Measurements from ENCODE around the gene DUOXA2. TPM values are rescaled to one million over a fixed set of nuclear protein-coding genes. Genes with fewer than 3 reads are reported as not detected.

The DUOXA2 gene
- total and polyA plus RNA-seq, 2 of the 4 experiments (the other 2 are of a cell fraction): not detected

DNA sequence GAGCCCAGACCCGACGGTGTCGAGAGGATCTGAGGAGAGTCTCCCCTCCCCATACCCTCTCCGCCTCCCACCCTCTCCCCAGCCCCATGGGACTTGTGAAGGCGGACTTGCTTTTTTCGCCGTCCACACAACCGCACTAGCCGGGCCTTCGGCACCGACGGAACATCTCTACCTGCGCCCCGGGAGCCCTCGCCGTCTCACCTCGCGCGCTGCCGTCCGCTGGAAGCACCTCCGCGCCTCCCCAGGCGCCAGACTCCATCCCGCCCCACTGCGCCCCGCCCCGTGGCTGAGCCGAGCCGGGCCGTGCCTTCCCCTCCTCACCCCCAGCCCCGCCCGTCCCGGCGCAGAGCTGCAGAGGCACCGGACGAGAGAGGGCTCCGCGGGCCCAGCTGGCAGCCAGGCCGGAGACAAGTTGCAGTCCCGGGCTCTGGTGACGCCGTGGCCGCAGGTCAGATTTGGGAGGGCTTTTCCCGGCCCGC is 15.6 kb downstream of the DUOXA2 start, which contains the start of the genes DUOX1 and DUOXA1:
Gene DUOX1, plus strand, starts transcription at position 344 of the 479 bp plus-strand sequence. CDS start 1,973 bp downstream, outside the sequence.
Gene DUOXA1, minus strand, starts transcription at position 229 of the 479 bp plus-strand sequence. CDS start 6,865 bp downstream, outside the sequence.
- no peak within 1 kb of the TSS for H3K18ac ChIP-seq (ENCODE audit: low read depth, low read length)
- no peak within 1 kb of the TSS for H2BK15ac ChIP-seq (ENCODE audit: low read depth, low read length)
- peaks cover under 1% of the 10 kb centered on the region; the same call in 1 of the 2 replicates for H3K9me3 ChIP-seq (ENCODE audit: control insufficient read depth, insufficient read depth, low read length)
- H3K4ac ChIP-seq (ENCODE audit: low read depth, low read length): no peak within 1 kb of the TSS
- H4K91ac ChIP-seq (ENCODE audit: insufficient read depth, low read depth, low read length): no peak within 1 kb of the TSS
- H2AK5ac ChIP-seq (ENCODE audit: low read depth, low read length): no peak within 1 kb of the TSS
- no peaks in the 10 kb centered on the region for H3K79me1 ChIP-seq (ENCODE audit: low read depth in 1 of 2, low read length in 2 of 2)
- peak within 1 kb of the TSS; percentile 54 for H2AFZ ChIP-seq (replicated peaks; ENCODE audit: low read length, poor library complexity)
- H3K9ac ChIP-seq (ENCODE audit: low read depth, low read length): no peak within 1 kb of the TSS
- ATAC-seq (ENCODE audit: low read depth) (peak; percentile 62), DNase-seq (no peak)
- intact Hi-C loops (cut with micrococcal nuclease) (no loop called here), dilution Hi-C loops (cut with HindIII; ENCODE audit: low sequenced_read_pairs, unreplicated experiment) (no loop called here), in situ Hi-C loops (cut with MboI; ENCODE audit: low sequenced_read_pairs) (no loop called here)
- 0% methylated on average over 4 of the region's 46 CpGs; no CpG with 5 or more reads in 1 of the 2 experiments for WGBS, 2 experiments (ENCODE audit: extremely low coverage in 2 of 2, insufficient read length in 1 of 2)
- no peaks in the 10 kb centered on the region for H3K9me1 ChIP-seq (ENCODE audit: insufficient read depth, low read length)
- no peak within 1 kb of the TSS for H3K56ac ChIP-seq (ENCODE audit: extremely low read depth, insufficient read depth, low read length)
- no peaks in the 10 kb centered on the region; the same call in 1 of the 2 replicates for H3K4me1 ChIP-seq (ENCODE audit: control insufficient read depth, insufficient read depth, low read length)
- H2BK120ac ChIP-seq (ENCODE audit: low read depth, low read length): no peak within 1 kb of the TSS
- no peak within 1 kb of the TSS for H3K4me3 ChIP-seq (ENCODE audit: insufficient read depth, low read depth, low read length)
- H2BK5ac ChIP-seq (ENCODE audit: low read depth, low read length, poor library complexity, severe bottlenecking): no peak within 1 kb of the TSS
- BruUV-seq (replicated peaks): no TSS peak
- H4K20me1 ChIP-seq (ENCODE audit: insufficient read depth, low read length): no peaks in the 10 kb centered on the region
- POLR2A ChIA-PET (ENCODE audit: unreplicated experiment): interaction anchor here (0.6 kb wide), 1 partner anchor 272 kb away, joined by 4 read pairs; a partner anchor contains a TSS
- H3K36me3 ChIP-seq (ENCODE audit: control insufficient read depth, insufficient read depth, low read length): no peaks in the 10 kb centered on the region
- CTCF ChIA-PET: no interaction called here
- H2BK20ac ChIP-seq (ENCODE audit: low read depth, low read length): no peak within 1 kb of the TSS
- no peak within 1 kb of the TSS for H2AK9ac ChIP-seq (replicated peaks; ENCODE audit: low read depth, low read length, poor library complexity)
- peaks cover 82% of the 10 kb centered on the region for H3K27me3 ChIP-seq (ENCODE audit: control insufficient read depth, insufficient read depth, low read length)
- H3K14ac ChIP-seq (replicated peaks; ENCODE audit: low read depth, low read length): no peak within 1 kb of the TSS
- H3K4me2 ChIP-seq (ENCODE audit: low read depth, low read length): no peak within 1 kb of the TSS; the same call in 1 of the 2 replicates
- no peak for TF ChIP-seq RFX5 (IDR thresholded peaks at IDR 0.05; ENCODE audit: low read depth, low read length)
- no peak for TF ChIP-seq NFE2L2 (IDR thresholded peaks at IDR 0.05; ENCODE audit: low read depth, low read length)
- no peak for TF ChIP-seq RCOR1 (IDR thresholded peaks at IDR 0.05; ENCODE audit: insufficient replicate concordance, low read length)
- TF ChIP-seq FOS (IDR thresholded peaks at IDR 0.05; ENCODE audit: low read depth, low read length): no peak
- no peak for TF ChIP-seq CHD1 (IDR thresholded peaks at IDR 0.05; ENCODE audit: low read depth, low read length)
- TF ChIP-seq MXI1 (IDR thresholded peaks at IDR 0.05; ENCODE audit: borderline replicate concordance, low read depth, low read length): no peak
- TF ChIP-seq, protein P1, sequence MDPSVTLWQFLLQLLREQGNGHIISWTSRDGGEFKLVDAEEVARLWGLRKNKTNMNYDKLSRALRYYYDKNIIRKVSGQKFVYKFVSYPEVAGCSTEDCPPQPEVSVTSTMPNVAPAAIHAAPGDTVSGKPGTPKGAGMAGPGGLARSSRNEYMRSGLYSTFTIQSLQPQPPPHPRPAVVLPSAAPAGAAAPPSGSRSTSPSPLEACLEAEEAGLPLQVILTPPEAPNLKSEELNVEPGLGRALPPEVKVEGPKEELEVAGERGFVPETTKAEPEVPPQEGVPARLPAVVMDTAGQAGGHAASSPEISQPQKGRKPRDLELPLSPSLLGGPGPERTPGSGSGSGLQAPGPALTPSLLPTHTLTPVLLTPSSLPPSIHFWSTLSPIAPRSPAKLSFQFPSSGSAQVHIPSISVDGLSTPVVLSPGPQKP (IDR thresholded peaks at IDR 0.05; ENCODE audit: borderline replicate concordance, low read depth, low read length): no peak
- no peak for TF ChIP-seq RAD21 (IDR thresholded peaks at IDR 0.05; ENCODE audit: low read length)
- no peak for TF ChIP-seq CEBPB (IDR thresholded peaks at IDR 0.05; ENCODE audit: low read depth, low read length)
- TF ChIP-seq, protein P2, sequence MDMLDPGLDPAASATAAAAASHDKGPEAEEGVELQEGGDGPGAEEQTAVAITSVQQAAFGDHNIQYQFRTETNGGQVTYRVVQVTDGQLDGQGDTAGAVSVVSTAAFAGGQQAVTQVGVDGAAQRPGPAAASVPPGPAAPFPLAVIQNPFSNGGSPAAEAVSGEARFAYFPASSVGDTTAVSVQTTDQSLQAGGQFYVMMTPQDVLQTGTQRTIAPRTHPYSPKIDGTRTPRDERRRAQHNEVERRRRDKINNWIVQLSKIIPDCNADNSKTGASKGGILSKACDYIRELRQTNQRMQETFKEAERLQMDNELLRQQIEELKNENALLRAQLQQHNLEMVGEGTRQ (IDR thresholded peaks at IDR 0.05; ENCODE audit: low read depth, low read length): no peak
- H3K23ac ChIP-seq (ENCODE audit: low read depth, low read length): no peak within 1 kb of the TSS
- H4K5ac ChIP-seq (ENCODE audit: low read depth, low read length): no peak within 1 kb of the TSS
- no peak within 1 kb of the TSS for H4K8ac ChIP-seq (ENCODE audit: low read depth in 2 of 2, low read length in 2 of 2)
- H3K27ac ChIP-seq (ENCODE audit: insufficient read depth, low read length): no peak within 1 kb of the TSS
